ENCODE data around the gene EYA3.

Gene EYA3

DNA sequence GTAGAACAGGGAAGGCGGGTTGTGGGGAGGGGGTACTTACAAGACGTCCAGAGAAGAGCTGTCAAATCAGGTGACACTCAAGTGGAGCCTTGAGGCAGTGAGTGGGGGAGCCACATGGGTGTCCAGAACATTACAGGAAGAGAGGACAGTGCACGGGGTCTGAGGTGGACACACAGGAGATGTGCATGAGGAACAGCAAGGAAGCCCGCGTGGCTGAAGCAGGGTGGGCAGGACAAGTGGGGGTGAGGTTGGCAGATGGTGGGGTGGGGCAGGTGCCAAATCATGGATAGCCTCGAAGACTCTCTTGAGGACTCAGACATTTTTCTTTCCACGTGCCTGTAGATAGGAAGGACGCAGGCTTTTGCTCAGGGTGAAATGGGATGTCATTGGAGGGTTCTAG, 152.7 kb downstream of the EYA3 start:
- no peak for DNase-seq

DNA sequence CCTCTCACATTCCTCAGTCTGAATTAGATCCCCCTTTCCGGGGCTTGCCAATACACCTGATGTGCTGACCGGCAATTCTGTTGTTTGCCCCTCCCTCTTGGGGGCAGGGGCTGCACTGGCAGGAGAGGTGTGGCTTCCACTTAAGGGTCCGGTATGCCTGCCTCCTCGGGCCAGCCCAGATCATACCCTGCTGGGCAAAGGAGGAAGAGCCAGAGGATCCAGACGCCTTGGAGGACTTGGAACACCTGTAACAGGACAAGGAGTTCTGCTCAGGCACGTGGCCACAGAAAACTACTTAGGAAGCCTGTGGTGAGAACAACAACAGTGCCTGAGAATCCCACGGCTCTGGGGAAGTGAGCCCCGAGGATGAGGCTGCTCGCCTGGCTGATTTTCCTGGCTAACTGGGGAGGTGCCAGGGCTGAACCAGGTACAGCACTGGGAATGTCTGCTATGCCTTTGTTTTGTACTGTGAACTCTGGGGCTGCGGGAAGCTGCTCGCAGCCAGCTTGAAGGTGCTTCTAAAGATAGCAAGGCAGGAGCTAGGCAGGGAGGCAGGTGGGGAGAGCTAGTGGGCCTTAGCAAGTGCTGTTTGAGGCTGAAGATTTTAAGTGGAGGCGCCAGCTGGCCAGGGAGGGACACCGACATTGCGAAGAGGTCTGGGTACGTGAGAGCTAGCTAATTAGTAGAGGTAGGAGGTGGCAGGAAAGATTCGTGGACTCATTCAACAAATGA, 153.4 kb downstream of the EYA3 start, which contains the start of gene SMPDL3B:
Gene SMPDL3B, plus strand, starts transcription at position 183 of the 732 bp plus-strand sequence. Its CDS starts 184 bp downstream, at position 367.
- DNase-seq = no peak

DNA sequence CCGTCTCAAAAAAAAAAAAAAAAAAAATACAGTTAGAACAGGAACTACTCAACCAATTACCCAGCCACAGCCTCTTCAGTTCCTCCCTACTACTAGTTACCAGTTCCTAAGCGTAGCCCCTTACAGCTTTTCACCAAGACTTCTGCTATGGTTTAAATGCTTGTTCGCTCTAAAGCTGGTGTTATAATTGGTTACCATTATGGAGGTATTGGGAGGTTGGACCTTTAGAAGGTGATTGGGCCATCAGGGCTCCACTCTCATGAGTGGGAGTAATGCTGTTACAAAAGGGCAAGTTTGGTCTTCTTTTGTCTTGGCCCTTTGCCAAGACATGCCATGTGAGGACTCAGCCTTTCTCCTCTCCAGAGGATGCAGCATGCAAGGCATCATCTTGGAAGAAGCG, 156.7 kb downstream of the EYA3 start:
- no peak for DNase-seq

DNA sequence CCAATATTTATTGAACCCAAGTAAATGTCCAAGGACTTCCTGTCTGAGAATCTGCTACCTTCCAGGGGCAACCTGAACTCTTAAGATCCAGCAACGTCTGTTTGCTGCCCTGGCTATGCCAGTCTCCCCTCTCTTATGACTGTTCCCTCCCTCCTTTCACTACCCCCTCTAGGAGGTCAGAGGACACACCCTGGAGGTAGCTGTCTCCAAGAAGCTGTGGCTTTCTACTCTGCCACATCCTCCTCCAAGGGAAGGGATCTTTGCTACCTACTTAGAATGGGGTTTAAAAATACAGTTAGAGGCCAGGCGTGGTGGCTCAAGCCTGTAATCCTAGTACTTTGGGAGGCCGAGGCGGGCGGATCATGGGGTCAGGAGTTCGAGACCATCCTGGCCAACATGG, 157.2 kb downstream of the EYA3 start:
- DNase-seq = no peak

- DNase-seq = no peak
These were observed 160.0 kb downstream of the EYA3 start for GRCh38 chr1:27928216-27928954.

DNA sequence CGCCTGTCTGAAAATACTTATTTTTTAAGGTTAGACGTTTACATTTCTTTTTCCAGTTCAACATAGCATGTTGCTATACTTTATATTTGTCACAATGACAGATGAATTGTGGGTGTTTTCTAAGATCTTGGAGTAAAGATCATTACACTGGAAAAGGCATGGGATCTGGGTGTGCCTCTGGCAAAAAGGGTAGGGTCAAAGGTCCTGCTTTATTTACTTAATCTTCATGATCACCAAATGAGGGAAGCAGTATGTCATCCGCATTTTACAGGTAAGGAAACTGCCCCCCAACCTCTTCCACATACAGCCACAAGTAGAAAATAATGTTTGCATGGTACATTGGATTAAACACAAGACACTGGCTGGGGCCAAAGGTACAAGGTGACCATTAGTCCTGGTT, 166.1 kb downstream of the EYA3 start:
- no peak for DNase-seq

Measured in SW 1271 (cell line).